Panc1 (cell line): ENCODE results near the gene SLC8B1.

Experiments
- CTCF ChIP-seq: fragments of 450-650 bp; IDR thresholded peaks from 2 replicates; pipeline ENCODE4 v1.5.1; 2017; ENCODE audit warnings: mild to moderate bottlenecking
- POLR2AphosphoS5 ChIP-seq: IDR thresholded peaks from 2 replicates; pipeline ENCODE4 v1.6.1; 2012; ENCODE audit warnings: mild to moderate bottlenecking, low read depth, low read length, moderate library complexity
- REST ChIP-seq, 2 experiments: IDR thresholded peaks; 2 replicates each; pipeline ENCODE4 v1.6.1; 2011 to 2012; ENCODE audit warnings: low read depth in 2 of 2, control low read depth in 1 of 2, low read length in 1 of 2, mild to moderate bottlenecking in 1 of 2, moderate library complexity in 1 of 2; ENCODE audit not compliant: insufficient read depth in 1 of 2
- TCF7L2 ChIP-seq: IDR thresholded peaks from 2 replicates; pipeline ENCODE4 v1.6.1; 2011; ENCODE audit warnings: mild to moderate bottlenecking, low read depth, low read length, inconsistent platforms

- TF ChIP-seq CTCF (no peak), POLR2AphosphoS5 (peak; percentile 86), REST (IDR thresholded peaks at IDR 0.05; ENCODE audit: insufficient read depth in 1 of 2, low read depth in 2 of 2, low read length in 1 of 2) (no peak), TCF7L2 (no peak)
Measured at GRCh38 chr12:113334786-113335539, at the start of gene SLC8B1.
